ENCODE results near the gene CUX1.

GRCh38 chr7:102190776-102191350 lies 373.4 kb downstream of the CUX1 start:
- no peak for TF ChIP-seq CTCF (IDR thresholded peaks at IDR 0.05; ENCODE audit: low read length)
- no peak for TF ChIP-seq EZH2phosphoT487 (IDR thresholded peaks at IDR 0.05; ENCODE audit: low read length)

Measured in MM.1S (cell line).